Measurements from ENCODE around the gene MVP. TPM values are rescaled to one million over a fixed set of nuclear protein-coding genes. Genes with fewer than 3 reads are reported as not detected.
A peak's percentile ranks its signal among the peaks of the same experiment; 100 is the strongest.
"Not testable (repeated sequence)": the region's sequence is repeated elsewhere in the genome, so short reads cannot be mapped to it uniquely, and the experiment has no call there.

Gene MVP
- total RNA-seq, 2 donors from 2014 or later, result 3.0 to 8.0 TPM

- peaks cover 17% of the 10 kb centered on the region for H3K4me1 Mint-ChIP-seq
- no peak overlapping the region for H3K9ac ChIP-seq (ENCODE audit: extremely low read depth, low read length, poor library complexity, severe bottlenecking)
These were observed 28.1 kb upstream of the MVP start for GRCh38 chr16:29791845-29792807.

GRCh38 chr16:29793153-29793552, 27.1 kb upstream of the MVP start:
- not testable (repeated sequence) for H3K27ac ChIP-seq (ENCODE audit: low read depth, low read length); DNase-seq; H3K27me3 ChIP-seq (ENCODE audit: control insufficient read depth, insufficient read depth, low read length, poor library complexity, severe bottlenecking); H3K4me3 Mint-ChIP-seq; H3K9me3 ChIP-seq (ENCODE audit: control insufficient read depth, low read length); H3K4me1 ChIP-seq (ENCODE audit: control insufficient read depth, insufficient read depth, low read length); H3K4me3 ChIP-seq (ENCODE audit: low read length); H3K9ac ChIP-seq (ENCODE audit: extremely low read depth, low read length, poor library complexity, severe bottlenecking); H3K27ac Mint-ChIP-seq; H3K9me3 Mint-ChIP-seq; H3K27me3 Mint-ChIP-seq (ENCODE audit: insufficient read depth)
- WGBS, 2 experiments (ENCODE audit: insufficient coverage in 1 of 2, insufficient read length in 1 of 2), result 95 to 96% methylated on average over 18 of the region's 18 CpGs
- H3K36me3 ChIP-seq (ENCODE audit: control insufficient read depth, insufficient read depth, low read length), result peaks cover 34% of the 10 kb centered on the region
- H3K4me1 Mint-ChIP-seq, result peaks cover 17% of the 10 kb centered on the region
- peaks cover 38% of the 10 kb centered on the region for H3K36me3 Mint-ChIP-seq (ENCODE audit: low read depth)

More at GRCh38 chr16:29791845-29792807, 28.1 kb upstream of the MVP start:
- Mint-ChIP-seq H3K4me3 (peak overlapping the region; percentile 99), H3K27ac (no peak overlapping the region), H3K27me3 (ENCODE audit: insufficient read depth) (peaks cover 3% of the 10 kb centered on the region), H3K36me3 (ENCODE audit: low read depth) (peaks cover 28% of the 10 kb centered on the region), H3K9me3 (no peaks in the 10 kb centered on the region)
- H3K27me3 ChIP-seq (ENCODE audit: control insufficient read depth, insufficient read depth, low read length, poor library complexity, severe bottlenecking), result no peaks in the 10 kb centered on the region
- DNase-seq, result no peak
- no peak overlapping the region for H3K27ac ChIP-seq (ENCODE audit: low read depth, low read length)
- no peaks in the 10 kb centered on the region for H3K4me1 ChIP-seq (ENCODE audit: control insufficient read depth, insufficient read depth, low read length)
- H3K4me3 ChIP-seq (ENCODE audit: low read length), result peak overlapping the region; percentile 97
- peaks cover 23% of the 10 kb centered on the region for H3K36me3 ChIP-seq (ENCODE audit: control insufficient read depth, insufficient read depth, low read length)
- H3K9me3 ChIP-seq (ENCODE audit: control insufficient read depth, low read length), result no peaks in the 10 kb centered on the region
- 84 to 88% methylated on average over 8 to 9 of the region's 9 CpGs for WGBS, 2 experiments (ENCODE audit: insufficient coverage in 1 of 2, insufficient read length in 1 of 2)
- no peak for TF ChIP-seq CTCF (conservative IDR thresholded peaks at IDR 0.05)

- no peak for DNase-seq
- Histone ChIP-seq H3K4me3 (ENCODE audit: low read length) (no peak overlapping the region), H3K36me3 (ENCODE audit: control insufficient read depth, insufficient read depth, low read length) (peaks cover 45% of the 10 kb centered on the region), H3K4me1 (ENCODE audit: control insufficient read depth, insufficient read depth, low read length) (no peaks in the 10 kb centered on the region), H3K9me3 (ENCODE audit: control insufficient read depth, low read length) (no peaks in the 10 kb centered on the region), H3K9ac (ENCODE audit: extremely low read depth, low read length, poor library complexity, severe bottlenecking) (no peak overlapping the region), H3K27me3 (ENCODE audit: control insufficient read depth, insufficient read depth, low read length, poor library complexity, severe bottlenecking) (no peaks in the 10 kb centered on the region), H3K27ac (ENCODE audit: low read depth, low read length) (no peak overlapping the region)
- Mint-ChIP-seq H3K4me3 (no peak overlapping the region), H3K27me3 (ENCODE audit: insufficient read depth) (no peaks in the 10 kb centered on the region), H3K4me1 (peaks cover 17% of the 10 kb centered on the region), H3K9me3 (no peaks in the 10 kb centered on the region), H3K27ac (no peak overlapping the region), H3K36me3 (ENCODE audit: low read depth) (peaks cover 49% of the 10 kb centered on the region)
- WGBS, 2 experiments (ENCODE audit: insufficient coverage in 1 of 2, insufficient read length in 1 of 2), result 89 to 97% methylated on average over 3 of the region's 3 CpGs
- TF ChIP-seq CTCF (conservative IDR thresholded peaks at IDR 0.05), result no peak
These were observed 26.0 kb upstream of the MVP start for GRCh38 chr16:29794231-29794710.

Data from endodermal cell (in vitro differentiated cells).